NK-92 treated with Interleukin-12 subunit alpha and Interleukin-12 subunit beta, amount 100 ng/mL, for 24 hours (cell line): ENCODE data around the gene OR52J3.

ENCODE experiments used
- DNase-seq: peaks from one replicate; lab custom pipeline; 2025; lab: John Stamatoyannopoulos, UW

OR52J3 gene

DNA sequence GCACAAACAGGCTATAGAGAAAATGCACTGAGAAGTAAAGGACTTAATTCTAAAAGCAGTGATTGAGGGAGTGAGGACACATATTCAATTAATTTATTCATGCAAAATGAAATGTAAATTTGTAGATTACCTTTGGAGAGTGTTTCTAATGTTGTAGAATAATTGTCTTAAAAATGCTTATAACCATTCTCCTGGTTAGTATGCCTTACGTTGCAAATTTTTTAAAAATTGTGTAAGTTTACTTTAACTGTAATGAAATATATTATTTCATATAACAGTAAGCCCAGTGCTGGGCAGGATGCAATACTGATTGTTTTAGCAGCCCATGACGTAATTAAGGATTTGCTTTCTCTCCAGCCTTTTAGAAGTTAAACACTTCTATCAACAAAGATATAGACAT, 49.7 kb downstream of the OR52J3 start:
- no peak for DNase-seq
